ENCODE data around the gene BNC2.

GRCh38 chr9:16769291-16769690, 101.2 kb downstream of the BNC2 start:
- TF ChIP-seq EZH2 (IDR thresholded peaks at IDR 0.05; ENCODE audit: low read length, unreplicated experiment) = no peak
- TF ChIP-seq, protein P1, sequence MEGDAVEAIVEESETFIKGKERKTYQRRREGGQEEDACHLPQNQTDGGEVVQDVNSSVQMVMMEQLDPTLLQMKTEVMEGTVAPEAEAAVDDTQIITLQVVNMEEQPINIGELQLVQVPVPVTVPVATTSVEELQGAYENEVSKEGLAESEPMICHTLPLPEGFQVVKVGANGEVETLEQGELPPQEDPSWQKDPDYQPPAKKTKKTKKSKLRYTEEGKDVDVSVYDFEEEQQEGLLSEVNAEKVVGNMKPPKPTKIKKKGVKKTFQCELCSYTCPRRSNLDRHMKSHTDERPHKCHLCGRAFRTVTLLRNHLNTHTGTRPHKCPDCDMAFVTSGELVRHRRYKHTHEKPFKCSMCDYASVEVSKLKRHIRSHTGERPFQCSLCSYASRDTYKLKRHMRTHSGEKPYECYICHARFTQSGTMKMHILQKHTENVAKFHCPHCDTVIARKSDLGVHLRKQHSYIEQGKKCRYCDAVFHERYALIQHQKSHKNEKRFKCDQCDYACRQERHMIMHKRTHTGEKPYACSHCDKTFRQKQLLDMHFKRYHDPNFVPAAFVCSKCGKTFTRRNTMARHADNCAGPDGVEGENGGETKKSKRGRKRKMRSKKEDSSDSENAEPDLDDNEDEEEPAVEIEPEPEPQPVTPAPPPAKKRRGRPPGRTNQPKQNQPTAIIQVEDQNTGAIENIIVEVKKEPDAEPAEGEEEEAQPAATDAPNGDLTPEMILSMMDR (conservative IDR thresholded peaks at IDR 0.05; ENCODE audit: low read depth, low read length) = no peak
- TF ChIP-seq EZH2phosphoT487 (IDR thresholded peaks at IDR 0.05; ENCODE audit: borderline replicate concordance, low read length) = no peak
